GM23338 (cell line): ENCODE results near the gene SLBP. TPM values are rescaled to one million over a fixed set of nuclear protein-coding genes. Genes with fewer than 3 reads are reported as not detected.

Experiments used
- ATAC-seq: fragments of 200-7000 bp; cut with Tn5 transposase; 3 replicates; pipeline ENCODE4 v1.9.1; 2020
- DNase-seq: peaks from one replicate; pipeline ENCODE4 v3.0.0-alpha.2; 2015; ENCODE audit warnings: low spot score
- H2AFZ ChIP-seq: fragments of 200-600 bp; sonication (generic); 2 replicates; pipeline ENCODE4 v1.8.0; 2016; ENCODE audit warnings: antibody characterized with exemption, mild to moderate bottlenecking, moderate library complexity
- H3F3A ChIP-seq: fragments of 200-600 bp; sonication (generic); replicated peaks from 2 replicates; pipeline ENCODE4 v1.8.0; 2017; ENCODE audit warnings: antibody characterized with exemption, mixed run types, low read depth
- H3K27ac ChIP-seq: fragments of 200-600 bp; sonication (generic); 2 replicates; pipeline ENCODE4 v1.6.1; 2016; ENCODE audit warnings: low read depth
- H3K27me3 ChIP-seq: fragments of 200-600 bp; sonication (generic); 2 replicates; pipeline ENCODE4 v1.8.0; 2016; ENCODE audit warnings: mild to moderate bottlenecking, mixed run types, moderate library complexity; ENCODE audit not compliant: insufficient read depth
- H3K36me3 ChIP-seq: fragments of 200-600 bp; sonication (generic); 2 replicates; pipeline ENCODE4 v1.8.0; 2016; ENCODE audit warnings: mild to moderate bottlenecking; ENCODE audit not compliant: insufficient read depth
- H3K4me1 ChIP-seq: fragments of 200-600 bp; sonication (generic); 2 replicates; pipeline ENCODE4 v1.8.0; 2016; ENCODE audit warnings: mild to moderate bottlenecking, moderate library complexity; ENCODE audit not compliant: insufficient read depth
- H3K4me2 ChIP-seq: fragments of 200-600 bp; sonication (generic); 2 replicates; pipeline ENCODE4 v1.7.1; 2017; ENCODE audit warnings: mixed run types
- H3K4me3 ChIP-seq: fragments of 200-600 bp; sonication (generic); 2 replicates; pipeline ENCODE4 v1.6.1; 2016; ENCODE audit warnings: mixed run types
- H3K79me2 ChIP-seq: fragments of 200-600 bp; sonication (generic); replicated peaks from 2 replicates; pipeline ENCODE4 v1.8.0; 2017; ENCODE audit warnings: mild to moderate bottlenecking; ENCODE audit not compliant: insufficient read depth
- H3K9me2 ChIP-seq: fragments of 200-600 bp; sonication (generic); 2 replicates; pipeline ENCODE4 v1.8.0; 2017; ENCODE audit not compliant: insufficient read depth
- H4K20me1 ChIP-seq: fragments of 200-600 bp; sonication (generic); replicated peaks from 2 replicates; pipeline ENCODE4 v1.8.0; 2017; ENCODE audit warnings: mild to moderate bottlenecking; ENCODE audit not compliant: insufficient read depth
- H3K27ac Mint-ChIP-seq: 2 replicates; pipeline ENCODE4 v1.8.0; 2020; ENCODE audit warnings: inconsistent platforms, mild to moderate bottlenecking, moderate library complexity, mixed read lengths
- H3K27me3 Mint-ChIP-seq: 3 replicates; pipeline ENCODE4 v1.8.0; 2022; ENCODE audit warnings: low read depth, mild to moderate bottlenecking, moderate library complexity, mixed read lengths, inconsistent platforms; ENCODE audit not compliant: insufficient read depth, poor library complexity
- H3K36me3 Mint-ChIP-seq: 3 replicates; pipeline ENCODE4 v1.8.0; 2021; ENCODE audit warnings: low read depth, mild to moderate bottlenecking, inconsistent platforms, moderate library complexity, mixed read lengths
- H3K4me1 Mint-ChIP-seq: 3 replicates; pipeline ENCODE4 v1.8.0; 2020; ENCODE audit warnings: mild to moderate bottlenecking, inconsistent platforms, mixed read lengths
- H3K4me3 Mint-ChIP-seq: 3 replicates; pipeline ENCODE4 v1.8.0; 2021; ENCODE audit warnings: moderate library complexity, mild to moderate bottlenecking, inconsistent platforms, mixed read lengths
- H3K9me3 Mint-ChIP-seq: 3 replicates; pipeline ENCODE4 v1.8.0; 2020; ENCODE audit warnings: moderate library complexity, mild to moderate bottlenecking, inconsistent platforms, mixed read lengths
- CREB1 ChIP-seq: fragments of 250-450 bp; sonication (Bioruptor Pico); IDR thresholded peaks from 2 replicates; pipeline ENCODE4 v1.5.0; 2020; ENCODE audit warnings: low read depth, mild to moderate bottlenecking, moderate library complexity
- EZH2 ChIP-seq: fragments of 200-600 bp; sonication (generic); IDR thresholded peaks from one replicate; pipeline ENCODE4 v1.8.0; 2017; ENCODE audit warnings: antibody characterized with exemption, mild to moderate bottlenecking, low read depth; ENCODE audit not compliant: unreplicated experiment
- EZH2phosphoT487 ChIP-seq: fragments of 200-600 bp; sonication (generic); IDR thresholded peaks from one replicate; pipeline ENCODE4 v1.8.1; 2018; ENCODE audit warnings: antibody characterized with exemption; ENCODE audit not compliant: unreplicated experiment
- JUNB ChIP-seq: IDR thresholded peaks from one replicate; pipeline ENCODE4 v1.6.1; 2016; ENCODE audit warnings: antibody characterized with exemption; ENCODE audit not compliant: unreplicated experiment
- STAT1 ChIP-seq: IDR thresholded peaks from one replicate; pipeline ENCODE4 v1.6.1; 2016; ENCODE audit warnings: antibody characterized with exemption; ENCODE audit not compliant: unreplicated experiment
- ZNF114 ChIP-seq: fragments of 250-450 bp; sonication (Bioruptor Pico); IDR thresholded peaks from 2 replicates; pipeline ENCODE4 v1.5.0; 2020; ENCODE audit warnings: mild to moderate bottlenecking, moderate library complexity
- ZNF331 ChIP-seq: fragments of 250-450 bp; sonication (Bioruptor Pico); IDR thresholded peaks from 2 replicates; pipeline ENCODE4 v1.5.0; 2020; ENCODE audit warnings: low read depth, mild to moderate bottlenecking, moderate library complexity
- polyA plus RNA-seq: library from polyadenylated mRNA; unstranded; fragments of >200 nt; fragmentation: Nextera tagmentation; extraction: Ambion mirVana; gene quantifications from 2 replicates; pipeline ENCODE4 v1.2.1, GENCODE V29; 2016
- total RNA-seq: library from RNA; depleted of rRNA; stranded (reverse); fragments of >200 nt; shearing (Covaris generic); gene quantifications from 2 replicates; pipeline ENCODE4 v1.2.3, GENCODE V29; 2014
- TF ChIP-seq, protein P1 (sequence below): IDR thresholded peaks from one replicate; pipeline ENCODE4 v1.6.1; 2018; ENCODE audit warnings: antibody characterized with exemption; ENCODE audit not compliant: unreplicated experiment
- TF ChIP-seq, protein P2 (sequence below): fragments of 250-450 bp; sonication (Bioruptor Pico); IDR thresholded peaks from 2 replicates; pipeline ENCODE4 v1.5.0; 2020; ENCODE audit warnings: mild to moderate bottlenecking, moderate library complexity

SLBP gene
- total and polyA plus RNA-seq, 2 experiments from 2014 or later = 54.4 to 58.6 TPM

DNA sequence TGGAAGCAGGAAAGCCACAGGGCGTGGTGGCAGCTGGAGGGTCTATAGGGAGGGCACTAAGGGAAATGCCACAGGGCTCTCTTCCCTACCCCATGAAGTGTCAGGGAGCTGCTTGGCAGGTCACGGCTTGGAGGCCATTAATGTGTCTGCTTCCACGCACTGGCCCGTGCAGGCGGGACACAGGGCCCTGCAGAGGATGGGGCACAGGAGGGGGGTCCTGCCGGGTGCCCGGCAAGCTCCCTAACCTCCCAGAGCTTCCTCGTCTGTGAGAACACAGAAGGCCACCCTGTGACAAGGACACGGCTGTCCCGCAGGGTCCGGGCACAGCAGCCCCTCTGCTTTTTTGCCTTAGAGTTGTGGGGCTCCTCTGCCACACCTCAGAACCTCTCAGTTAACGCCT lies 53.5 kb downstream of the SLBP start:
- peaks cover 4% of the 10 kb centered on the region for H3K27me3 Mint-ChIP-seq
- Histone ChIP-seq H3F3A (no peaks in the 10 kb centered on the region), H3K4me3 (no peak overlapping the region), H3K4me1 (no peaks in the 10 kb centered on the region), H3K79me2 (no peaks in the 10 kb centered on the region), H3K9me2 (no peaks in the 10 kb centered on the region), H3K4me2 (no peak overlapping the region), H3K36me3 (no peaks in the 10 kb centered on the region), H3K27me3 (no peaks in the 10 kb centered on the region), H3K27ac (no peak overlapping the region), H4K20me1 (no peaks in the 10 kb centered on the region), H2AFZ (no peak overlapping the region)
- peaks cover 4% of the 10 kb centered on the region for H3K4me1 Mint-ChIP-seq
- no peaks in the 10 kb centered on the region for H3K36me3 Mint-ChIP-seq
- ATAC-seq (no peak), DNase-seq (no peak)
- TF ChIP-seq ZNF331 (no peak), EZH2phosphoT487 (no peak)
- TF ChIP-seq, protein P1, sequence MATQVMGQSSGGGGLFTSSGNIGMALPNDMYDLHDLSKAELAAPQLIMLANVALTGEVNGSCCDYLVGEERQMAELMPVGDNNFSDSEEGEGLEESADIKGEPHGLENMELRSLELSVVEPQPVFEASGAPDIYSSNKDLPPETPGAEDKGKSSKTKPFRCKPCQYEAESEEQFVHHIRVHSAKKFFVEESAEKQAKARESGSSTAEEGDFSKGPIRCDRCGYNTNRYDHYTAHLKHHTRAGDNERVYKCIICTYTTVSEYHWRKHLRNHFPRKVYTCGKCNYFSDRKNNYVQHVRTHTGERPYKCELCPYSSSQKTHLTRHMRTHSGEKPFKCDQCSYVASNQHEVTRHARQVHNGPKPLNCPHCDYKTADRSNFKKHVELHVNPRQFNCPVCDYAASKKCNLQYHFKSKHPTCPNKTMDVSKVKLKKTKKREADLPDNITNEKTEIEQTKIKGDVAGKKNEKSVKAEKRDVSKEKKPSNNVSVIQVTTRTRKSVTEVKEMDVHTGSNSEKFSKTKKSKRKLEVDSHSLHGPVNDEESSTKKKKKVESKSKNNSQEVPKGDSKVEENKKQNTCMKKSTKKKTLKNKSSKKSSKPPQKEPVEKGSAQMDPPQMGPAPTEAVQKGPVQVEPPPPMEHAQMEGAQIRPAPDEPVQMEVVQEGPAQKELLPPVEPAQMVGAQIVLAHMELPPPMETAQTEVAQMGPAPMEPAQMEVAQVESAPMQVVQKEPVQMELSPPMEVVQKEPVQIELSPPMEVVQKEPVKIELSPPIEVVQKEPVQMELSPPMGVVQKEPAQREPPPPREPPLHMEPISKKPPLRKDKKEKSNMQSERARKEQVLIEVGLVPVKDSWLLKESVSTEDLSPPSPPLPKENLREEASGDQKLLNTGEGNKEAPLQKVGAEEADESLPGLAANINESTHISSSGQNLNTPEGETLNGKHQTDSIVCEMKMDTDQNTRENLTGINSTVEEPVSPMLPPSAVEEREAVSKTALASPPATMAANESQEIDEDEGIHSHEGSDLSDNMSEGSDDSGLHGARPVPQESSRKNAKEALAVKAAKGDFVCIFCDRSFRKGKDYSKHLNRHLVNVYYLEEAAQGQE = no peak
- no peaks in the 10 kb centered on the region; the same call in 2 of the 3 replicates for H3K9me3 Mint-ChIP-seq
- H3K27ac Mint-ChIP-seq = no peak overlapping the region
- no peak overlapping the region for H3K4me3 Mint-ChIP-seq

DNA sequence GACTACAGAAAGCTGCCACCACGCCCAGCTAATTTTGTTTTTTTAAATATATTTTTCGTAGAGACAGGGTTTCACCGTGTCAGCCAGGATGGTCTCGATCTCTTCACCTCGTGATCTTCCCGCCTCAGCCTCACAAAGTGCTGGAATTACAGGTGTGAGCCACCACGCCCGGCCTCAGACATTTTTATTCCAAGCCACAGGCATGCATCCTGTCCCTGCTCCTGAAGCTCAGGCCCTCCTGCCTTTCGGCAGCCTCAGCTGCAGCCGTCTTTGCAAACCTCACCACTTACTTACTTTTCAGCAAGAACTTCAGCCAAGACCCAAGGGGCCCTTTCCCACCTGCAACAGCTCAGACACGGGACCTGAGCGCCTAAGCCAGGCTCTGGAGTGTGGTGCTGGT lies 54.0 kb downstream of the SLBP start:
- Mint-ChIP-seq H3K4me3 (no peak overlapping the region), H3K9me3 (no peaks in the 10 kb centered on the region; the same call in 2 of the 3 replicates)
- no peak overlapping the region for H3K4me3 ChIP-seq
- TF ChIP-seq EZH2 (no peak), CREB1 (no peak), STAT1 (no peak), JUNB (no peak), ZNF114 (CRISPR knock-in tag) (no peak), ZNF331 (no peak)
- TF ChIP-seq, protein P2, sequence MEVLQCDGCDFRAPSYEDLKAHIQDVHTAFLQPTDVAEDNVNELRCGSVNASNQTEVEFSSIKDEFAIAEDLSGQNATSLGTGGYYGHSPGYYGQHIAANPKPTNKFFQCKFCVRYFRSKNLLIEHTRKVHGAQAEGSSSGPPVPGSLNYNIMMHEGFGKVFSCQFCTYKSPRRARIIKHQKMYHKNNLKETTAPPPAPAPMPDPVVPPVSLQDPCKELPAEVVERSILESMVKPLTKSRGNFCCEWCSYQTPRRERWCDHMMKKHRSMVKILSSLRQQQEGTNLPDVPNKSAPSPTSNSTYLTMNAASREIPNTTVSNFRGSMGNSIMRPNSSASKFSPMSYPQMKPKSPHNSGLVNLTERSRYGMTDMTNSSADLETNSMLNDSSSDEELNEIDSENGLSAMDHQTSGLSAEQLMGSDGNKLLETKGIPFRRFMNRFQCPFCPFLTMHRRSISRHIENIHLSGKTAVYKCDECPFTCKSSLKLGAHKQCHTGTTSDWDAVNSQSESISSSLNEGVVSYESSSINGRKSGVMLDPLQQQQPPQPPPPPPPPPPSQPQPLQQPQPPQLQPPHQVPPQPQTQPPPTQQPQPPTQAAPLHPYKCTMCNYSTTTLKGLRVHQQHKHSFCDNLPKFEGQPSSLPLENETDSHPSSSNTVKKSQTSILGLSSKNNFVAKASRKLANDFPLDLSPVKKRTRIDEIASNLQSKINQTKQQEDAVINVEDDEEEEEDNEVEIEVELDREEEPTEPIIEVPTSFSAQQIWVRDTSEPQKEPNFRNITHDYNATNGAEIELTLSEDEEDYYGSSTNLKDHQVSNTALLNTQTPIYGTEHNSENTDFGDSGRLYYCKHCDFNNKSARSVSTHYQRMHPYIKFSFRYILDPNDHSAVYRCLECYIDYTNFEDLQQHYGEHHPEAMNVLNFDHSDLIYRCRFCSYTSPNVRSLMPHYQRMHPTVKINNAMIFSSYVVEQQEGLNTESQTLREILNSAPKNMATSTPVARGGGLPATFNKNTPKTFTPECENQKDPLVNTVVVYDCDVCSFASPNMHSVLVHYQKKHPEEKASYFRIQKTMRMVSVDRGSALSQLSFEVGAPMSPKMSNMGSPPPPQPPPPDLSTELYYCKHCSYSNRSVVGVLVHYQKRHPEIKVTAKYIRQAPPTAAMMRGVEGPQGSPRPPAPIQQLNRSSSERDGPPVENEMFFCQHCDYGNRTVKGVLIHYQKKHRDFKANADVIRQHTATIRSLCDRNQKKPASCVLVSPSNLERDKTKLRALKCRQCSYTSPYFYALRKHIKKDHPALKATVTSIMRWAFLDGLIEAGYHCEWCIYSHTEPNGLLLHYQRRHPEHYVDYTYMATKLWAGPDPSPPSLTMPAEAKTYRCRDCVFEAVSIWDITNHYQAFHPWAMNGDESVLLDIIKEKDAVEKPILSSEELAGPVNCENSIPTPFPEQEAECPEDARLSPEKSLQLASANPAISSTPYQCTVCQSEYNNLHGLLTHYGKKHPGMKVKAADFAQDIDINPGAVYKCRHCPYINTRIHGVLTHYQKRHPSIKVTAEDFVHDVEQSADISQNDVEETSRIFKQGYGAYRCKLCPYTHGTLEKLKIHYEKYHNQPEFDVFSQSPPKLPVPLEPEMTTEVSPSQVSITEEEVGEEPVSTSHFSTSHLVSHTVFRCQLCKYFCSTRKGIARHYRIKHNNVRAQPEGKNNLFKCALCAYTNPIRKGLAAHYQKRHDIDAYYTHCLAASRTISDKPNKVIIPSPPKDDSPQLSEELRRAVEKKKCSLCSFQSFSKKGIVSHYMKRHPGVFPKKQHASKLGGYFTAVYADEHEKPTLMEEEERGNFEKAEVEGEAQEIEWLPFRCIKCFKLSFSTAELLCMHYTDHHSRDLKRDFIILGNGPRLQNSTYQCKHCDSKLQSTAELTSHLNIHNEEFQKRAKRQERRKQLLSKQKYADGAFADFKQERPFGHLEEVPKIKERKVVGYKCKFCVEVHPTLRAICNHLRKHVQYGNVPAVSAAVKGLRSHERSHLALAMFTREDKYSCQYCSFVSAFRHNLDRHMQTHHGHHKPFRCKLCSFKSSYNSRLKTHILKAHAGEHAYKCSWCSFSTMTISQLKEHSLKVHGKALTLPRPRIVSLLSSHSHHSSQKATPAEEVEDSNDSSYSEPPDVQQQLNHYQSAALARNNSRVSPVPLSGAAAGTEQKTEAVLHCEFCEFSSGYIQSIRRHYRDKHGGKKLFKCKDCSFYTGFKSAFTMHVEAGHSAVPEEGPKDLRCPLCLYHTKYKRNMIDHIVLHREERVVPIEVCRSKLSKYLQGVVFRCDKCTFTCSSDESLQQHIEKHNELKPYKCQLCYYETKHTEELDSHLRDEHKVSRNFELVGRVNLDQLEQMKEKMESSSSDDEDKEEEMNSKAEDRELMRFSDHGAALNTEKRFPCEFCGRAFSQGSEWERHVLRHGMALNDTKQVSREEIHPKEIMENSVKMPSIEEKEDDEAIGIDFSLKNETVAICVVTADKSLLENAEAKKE (CRISPR knock-in tag) = no peak
- TF ChIP-seq, protein P1 = no peak

More for the DNA sequence above, 54.0 kb downstream of the SLBP start:
- H3K27me3 Mint-ChIP-seq = peaks cover 4% of the 10 kb centered on the region
- H3K79me2 ChIP-seq = no peaks in the 10 kb centered on the region
- H4K20me1 ChIP-seq = no peaks in the 10 kb centered on the region
- H3K9me2 ChIP-seq = no peaks in the 10 kb centered on the region
- H3K4me1 ChIP-seq = no peaks in the 10 kb centered on the region
- H3K27me3 ChIP-seq = no peaks in the 10 kb centered on the region
- peaks cover 4% of the 10 kb centered on the region for H3K4me1 Mint-ChIP-seq
- ATAC-seq = no peak
- H3K27ac ChIP-seq = no peak overlapping the region
- no peaks in the 10 kb centered on the region for H3K36me3 ChIP-seq
- no peak overlapping the region for H3K27ac Mint-ChIP-seq
- DNase-seq = no peak
- H3K4me2 ChIP-seq = no peak overlapping the region
- H3F3A ChIP-seq = no peaks in the 10 kb centered on the region
- H2AFZ ChIP-seq = no peak overlapping the region
- no peaks in the 10 kb centered on the region for H3K36me3 Mint-ChIP-seq
